Stimulated activated CD4-positive, alpha-beta T cell treated with anti-CD3 and anti-CD28 coated beads, Interleukin-4, amount 100 ng/mL, for 4 hours (primary cell): ENCODE results near the gene LYSMD1.

Experiments used
- DNase-seq, 2 experiments: peaks; one replicate each; pipeline ENCODE4 v3.0.0-alpha.2; 2020

LYSMD1 gene

DNA sequence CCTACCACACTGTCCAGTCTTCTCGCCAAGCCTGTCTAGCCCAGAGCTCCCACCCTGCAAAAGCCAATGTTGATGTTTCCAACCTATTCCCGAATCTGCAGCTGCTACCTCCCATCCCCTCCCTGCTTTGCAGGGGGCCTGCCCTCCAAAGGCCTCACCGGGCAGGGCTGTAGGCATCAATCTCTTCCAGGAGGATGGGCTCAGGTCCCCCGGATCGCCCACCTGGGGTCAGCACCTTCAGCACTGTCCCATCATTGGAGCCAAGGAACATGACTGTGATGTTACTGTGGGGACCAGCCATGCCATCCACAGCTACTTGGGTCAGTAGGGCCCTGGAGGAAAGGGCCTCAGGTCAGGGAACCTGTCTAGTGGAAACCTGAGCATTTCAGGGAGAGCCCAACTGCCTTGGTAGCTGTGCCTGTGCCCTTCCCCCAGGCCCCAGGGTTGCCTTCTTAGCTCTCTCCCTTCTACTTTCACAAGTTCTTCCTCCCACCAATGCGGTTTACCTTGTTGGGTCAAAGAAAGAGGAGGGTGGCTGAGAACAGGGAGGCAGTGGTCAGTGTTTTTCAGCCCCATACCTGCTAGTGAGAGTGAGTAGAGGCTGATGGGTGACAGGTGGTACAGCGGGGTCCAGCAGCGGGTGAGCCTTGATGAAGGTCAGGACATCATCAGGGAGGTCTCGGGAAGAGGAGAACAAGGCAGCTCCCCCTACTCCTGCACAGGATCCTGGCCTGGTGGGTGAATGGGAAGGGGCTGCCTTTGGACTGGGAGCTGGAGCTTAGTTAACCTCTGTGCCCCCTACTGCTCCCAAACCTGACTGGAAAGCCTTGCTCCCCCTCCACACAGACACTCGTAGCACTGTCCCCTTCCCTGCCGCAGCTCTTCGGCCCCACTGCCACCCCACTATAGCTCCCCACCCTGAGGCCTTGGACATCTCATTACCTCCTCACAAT is 30.0 kb downstream of the LYSMD1 start:
- DNase-seq, result no peak

DNA sequence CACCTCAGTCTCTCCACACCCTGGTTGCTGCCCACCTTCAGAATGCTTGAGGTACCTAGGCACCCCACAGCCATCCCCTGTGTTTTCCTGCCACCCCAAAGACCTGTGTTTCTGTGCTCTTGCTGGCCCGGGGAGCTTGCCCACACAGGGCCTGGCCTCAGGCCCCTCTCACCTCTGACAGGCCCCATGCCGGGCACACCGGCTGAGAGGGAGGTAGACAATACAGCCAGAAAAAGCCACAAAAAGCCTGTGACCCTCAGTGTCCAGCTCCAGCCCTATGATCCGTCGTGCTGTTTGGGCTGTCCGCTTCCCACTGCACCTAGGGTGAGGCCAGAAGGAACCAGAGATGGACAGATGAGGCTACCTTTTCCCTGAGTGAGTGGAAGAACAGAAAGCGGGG is 30.7 kb downstream of the LYSMD1 start:
- DNase-seq, result no peak

DNA sequence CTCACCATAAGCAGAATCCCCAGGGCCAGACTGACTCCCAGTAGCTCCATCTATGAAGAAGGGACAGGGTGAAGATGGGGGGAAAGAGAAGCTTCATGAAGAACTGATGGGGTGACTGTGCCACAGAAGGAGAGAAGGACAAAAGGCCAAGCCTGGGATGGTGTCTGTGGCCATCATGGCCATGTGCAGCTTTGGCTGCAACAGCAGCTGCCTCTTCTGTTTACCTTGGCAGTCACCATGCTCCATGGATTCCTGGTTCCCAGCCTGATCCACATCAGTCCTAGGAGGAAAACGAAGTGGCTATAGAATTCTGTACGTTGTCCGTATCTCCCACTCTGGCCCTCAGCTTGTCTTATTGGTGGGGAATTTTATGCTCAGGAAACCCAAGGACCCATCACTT is 31.3 kb downstream of the LYSMD1 start:
- DNase-seq, result no peak

DNA sequence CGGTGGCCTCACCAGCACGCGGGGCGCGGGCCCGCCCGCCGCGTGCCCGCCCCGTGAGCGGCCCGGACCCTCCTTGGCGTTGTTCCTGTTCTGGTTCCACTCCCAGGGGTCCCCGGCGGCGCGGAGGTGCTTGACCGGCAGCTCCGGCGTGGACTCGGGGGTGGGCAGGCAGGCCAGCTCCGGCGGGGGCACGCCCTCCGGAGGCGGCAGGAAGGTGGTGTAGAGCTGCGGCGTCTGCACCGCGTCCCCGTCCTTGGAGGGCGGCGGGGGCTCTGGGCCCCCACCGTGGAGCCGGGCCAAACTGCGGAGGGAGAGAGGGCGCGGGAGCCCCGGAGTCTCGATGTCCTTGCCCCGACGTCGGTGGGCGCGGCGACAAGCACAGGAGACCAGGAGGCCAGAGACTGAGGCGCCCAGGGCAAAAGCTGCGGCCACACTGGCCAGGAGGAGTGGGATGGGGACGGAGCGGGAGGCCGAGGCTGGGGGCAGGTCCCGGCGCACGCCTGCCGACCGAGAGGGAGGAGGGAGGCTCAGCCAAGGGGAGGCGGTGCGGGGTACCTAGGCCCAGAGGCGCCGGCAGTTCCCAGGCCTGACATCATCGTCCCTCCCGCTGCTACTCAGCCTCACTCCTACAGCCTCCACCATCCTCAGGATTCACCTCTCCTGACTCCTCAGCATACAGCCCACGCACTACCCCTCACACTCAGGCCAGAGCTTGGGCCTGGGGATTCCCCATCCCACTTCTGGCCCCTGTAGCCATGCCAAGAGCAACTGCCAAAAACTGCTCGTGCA is 32.5 kb downstream of the LYSMD1 start:
- no peak for DNase-seq

DNA sequence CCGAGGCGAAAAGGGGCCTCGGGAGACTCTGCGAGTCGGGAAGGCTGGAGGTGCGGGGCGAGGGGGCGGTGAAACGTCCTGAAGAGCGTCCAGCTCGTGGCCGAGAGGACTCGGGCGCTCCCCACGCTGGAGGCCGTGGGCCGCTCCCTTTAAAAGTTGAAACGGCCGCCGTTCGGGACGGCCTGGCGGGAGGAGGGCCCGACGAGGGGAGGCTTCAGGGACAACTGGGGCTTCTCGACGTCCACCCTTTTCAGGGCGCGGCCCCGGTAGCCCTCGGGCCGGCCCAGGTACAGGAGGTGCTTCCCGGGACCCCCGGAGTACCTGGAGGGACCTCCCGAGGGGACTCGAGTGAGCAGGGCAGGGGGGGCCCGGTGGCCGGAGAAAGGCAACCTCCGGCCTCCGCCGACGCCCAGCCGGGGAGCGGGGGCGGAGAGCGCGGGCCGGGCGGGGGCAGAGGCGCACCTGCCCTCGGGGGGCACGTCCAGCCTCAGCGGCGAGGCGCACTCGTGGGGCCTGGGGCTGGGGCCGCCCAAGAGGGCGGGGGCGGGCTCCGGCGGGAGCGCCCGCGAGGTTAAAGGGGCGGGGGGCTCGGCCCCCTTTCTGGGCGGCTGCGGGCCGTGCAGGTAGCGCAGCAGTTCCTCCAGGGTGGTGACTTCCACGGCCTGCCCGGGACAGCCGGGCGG is 33.2 kb downstream of the LYSMD1 start:
- no peak for DNase-seq

DNA sequence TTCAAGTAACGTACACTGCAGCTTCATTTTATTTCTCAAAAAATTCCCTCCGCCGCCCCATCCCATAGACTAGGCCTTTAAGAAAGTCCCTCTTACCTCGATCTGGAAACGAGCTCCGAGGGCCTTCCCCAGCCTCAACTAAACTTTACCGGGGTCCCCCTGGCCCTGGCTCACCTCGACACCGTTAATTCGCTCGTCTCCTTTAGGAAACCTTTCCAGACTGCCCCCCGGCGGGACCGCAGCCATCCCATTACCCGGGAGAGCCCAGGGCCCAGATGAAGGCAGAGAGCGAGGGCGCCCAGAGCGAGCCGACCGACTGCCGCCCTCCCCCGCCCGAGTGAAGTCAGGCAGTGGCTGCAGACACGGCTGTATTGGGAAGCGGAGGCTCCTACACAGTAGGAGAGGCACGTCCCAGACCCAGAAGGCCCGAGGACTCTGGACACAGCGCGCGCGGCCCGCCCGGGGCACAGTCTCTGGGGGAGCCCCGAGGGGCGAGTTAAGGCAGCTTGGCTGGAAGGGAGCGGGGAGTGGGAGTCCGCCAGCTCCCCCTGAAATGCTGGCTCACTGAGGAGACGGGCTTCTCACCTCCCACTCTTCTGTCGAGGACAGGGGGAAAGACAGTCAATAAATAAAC is 33.9 kb downstream of the LYSMD1 start:
- no peak for DNase-seq

DNA sequence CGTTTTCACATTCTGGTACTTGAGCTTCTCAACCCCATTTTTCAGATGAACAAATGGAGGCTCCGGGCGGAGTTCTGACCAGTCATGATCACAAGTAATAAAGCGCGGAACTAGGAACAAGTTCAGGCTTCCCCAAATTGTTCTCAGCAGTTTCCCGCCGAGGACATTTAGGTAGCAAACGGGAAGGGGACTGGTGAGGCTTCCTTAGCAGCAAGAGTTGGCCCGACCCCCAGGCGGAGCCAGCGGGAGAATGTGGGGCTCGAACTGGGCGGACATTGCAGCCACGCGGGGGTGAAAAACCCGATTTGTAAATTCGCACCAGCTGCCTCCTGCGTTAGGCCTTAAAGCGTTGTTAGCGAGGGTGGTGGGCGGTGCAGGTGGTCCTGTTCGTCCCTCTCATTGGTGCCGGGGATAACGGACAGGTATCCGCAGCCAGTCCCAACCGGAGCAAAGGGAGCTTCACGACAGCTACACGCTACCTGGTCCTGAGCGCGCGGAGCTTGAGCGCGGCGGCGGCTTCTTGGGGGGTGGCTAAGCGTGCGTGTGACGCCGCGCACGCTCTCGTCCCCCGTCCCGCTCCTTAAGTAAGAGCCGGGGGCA is 34.6 kb downstream of the LYSMD1 start:
- DNase-seq, result peak; percentile 73 to 86

DNA sequence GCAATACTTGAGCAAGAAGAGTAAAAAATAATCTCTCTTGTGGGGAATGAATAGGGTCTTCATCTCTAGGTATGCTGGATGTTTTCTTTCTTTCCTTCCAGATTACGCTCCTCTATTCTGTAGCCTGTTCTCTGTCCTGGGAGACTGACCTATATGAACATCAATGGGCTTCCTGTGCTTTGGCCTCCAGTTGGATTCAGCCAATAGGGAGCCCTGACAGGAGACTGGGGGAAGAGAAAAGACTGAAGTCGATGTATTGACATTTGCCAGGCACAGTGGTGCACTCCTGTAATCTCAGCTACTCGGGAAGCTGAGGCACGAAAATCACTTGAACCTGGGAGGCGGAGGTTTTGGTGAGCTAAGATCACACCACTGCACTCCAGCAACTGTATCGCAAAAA is 36.9 kb downstream of the LYSMD1 start:
- DNase-seq, result no peak

DNA sequence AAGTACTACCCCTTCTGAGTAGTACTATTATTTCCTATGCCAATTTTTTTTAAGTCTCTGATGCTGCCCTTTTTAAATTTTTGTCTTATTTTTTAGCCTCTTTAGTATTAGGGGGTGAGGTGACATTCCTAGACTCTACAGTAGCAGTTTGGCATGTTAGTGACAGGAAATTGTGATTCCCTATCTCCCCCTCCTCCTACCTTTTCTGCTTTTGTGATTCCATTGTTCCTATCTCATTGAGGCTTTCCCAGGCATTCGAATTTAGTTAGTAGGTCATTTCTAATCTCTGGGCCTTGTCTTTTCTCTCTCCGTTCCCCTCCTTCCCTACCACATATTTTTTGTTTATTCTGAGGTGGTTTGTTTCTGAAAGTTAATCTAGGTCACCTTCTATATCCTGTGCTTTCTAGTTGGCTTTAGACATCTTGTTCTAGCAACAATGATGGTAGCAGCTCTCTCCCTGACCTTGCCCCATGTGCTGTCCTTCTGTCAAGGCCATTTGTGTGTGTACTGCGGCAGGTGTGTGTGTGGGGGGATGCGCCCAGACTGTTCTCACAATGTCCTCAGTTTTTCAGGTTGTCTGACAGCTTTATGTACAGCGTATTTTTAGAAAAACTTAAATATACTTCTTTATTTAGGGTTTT is 40.8 kb downstream of the LYSMD1 start:
- no peak for DNase-seq

DNA sequence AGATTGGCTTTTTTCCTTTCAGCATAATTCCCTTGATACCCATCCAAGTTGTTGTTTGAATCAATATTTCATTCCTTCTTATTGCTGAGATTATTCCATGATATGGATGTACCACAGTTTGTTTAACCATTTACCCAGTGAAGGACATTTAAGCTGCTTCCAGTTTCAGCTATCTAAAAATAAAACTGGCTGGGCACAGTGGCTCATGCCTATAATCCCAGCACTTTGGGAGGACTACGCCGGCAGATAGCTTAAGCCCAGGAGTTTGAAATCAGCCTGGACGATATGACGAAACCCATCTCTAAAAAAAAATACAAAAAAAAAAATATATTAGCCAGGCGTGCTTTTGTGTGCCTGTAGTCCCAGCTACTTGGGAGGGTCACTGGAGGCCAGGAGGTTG is 51.8 kb downstream of the LYSMD1 start:
- no peak for DNase-seq
